Psoas muscle (tissue), 8 donors: ENCODE data around the gene RIN1. TPM values are rescaled to one million over a fixed set of nuclear protein-coding genes. Genes with fewer than 3 reads are reported as not detected.

Experiments used
- ATAC-seq, 4 donors: fragments of 200-7000 bp; cut with Tn5 transposase; one replicate each; pipeline ENCODE4 v1.9.1; 2020; ENCODE audit warnings: moderate library complexity in 3 of 4, mild to moderate bottlenecking in 2 of 4
- DNase-seq, 2 donors: peaks; one replicate each; pipeline ENCODE4 v3.0.0-alpha.2; 2020
- H3K27ac ChIP-seq: fragments of 200-600 bp; one replicate; pipeline ENCODE4 v1.8.0; 2022
- H3K27me3 ChIP-seq, 3 donors: fragments of 200-600 bp in 1 of 3; one replicate each; pipeline versions ENCODE4 v1.6.1 to v1.8.0; 2013 to 2022; ENCODE audit warnings: low read length in 2 of 3, mild to moderate bottlenecking in 2 of 3, moderate library complexity in 1 of 3; ENCODE audit not compliant: insufficient read depth in 3 of 3
- H3K36me3 ChIP-seq, 2 donors: fragments of 200-600 bp in 1 of 2; one replicate each; pipeline versions ENCODE4 v1.6.1 to v1.8.0; 2013 to 2022; ENCODE audit warnings: low read depth in 1 of 2, mild to moderate bottlenecking in 1 of 2, moderate library complexity in 1 of 2; ENCODE audit not compliant: insufficient read depth in 1 of 2
- H3K4me1 ChIP-seq: fragments of 200-600 bp; one replicate; pipeline ENCODE4 v1.8.0; 2022
- H3K4me3 ChIP-seq: fragments of 200-600 bp; one replicate; pipeline ENCODE4 v1.8.0; 2022; ENCODE audit warnings: mild to moderate bottlenecking
- H3K9me3 ChIP-seq: fragments of 200-600 bp; one replicate; pipeline ENCODE4 v1.8.0; 2022
- WGBS, 3 donors: extraction: QIAGEN DNeasy Blood & Tissue Kit; methylation state at CpG; one replicate each; pipeline versions ENCODE4 v1.1.6 to v1.1.7; 2013; 5-methylcytosine and 5-hydroxymethylcytosine counted together
- intact Hi-C, 2 donors: fragments of 100-400 bp; cut with DNase I; formaldehyde crosslinking; loops; one replicate each; pipeline versions ENCODE4 v1.11.0 to v1.14.2; 2022
- polyA plus RNA-seq, 3 donors: library from polyadenylated mRNA; stranded (reverse); fragments of 200-250 nt; gene quantifications; one replicate each; pipeline ENCODE4 v1.2.3, GENCODE V29; 2013
- total RNA-seq, 4 donors: library from RNA; stranded (reverse); fragmentation: NEBNext Ultra II Directional in 2 of 4; extraction: Animal tissue kit (Norgen Biotek cat#: 25700) in 2 of 4; gene quantifications; one replicate each; pipeline versions ENCODE4 v1.2.1 to v1.2.4, GENCODE V29; 2021 to 2023
- TF ChIP-seq, protein P1 (sequence below): fragments of 200-600 bp; IDR thresholded peaks from one replicate; pipeline ENCODE4 v1.8.0; 2022; ENCODE audit warnings: antibody characterized with exemption
- donor health status: healthy with polysubstance abuse.
- donor health status: DM: no; HTN: no; CAD: no; lungs with moderate emphysema.
- donor health status: Bipolar disorder and iron deficiency.
- donor health status: healthy.
- donor health status: DM: yes; HTN: yes; CAD: no.
- donor health status: DM: no; HTN: no; CAD: no.
- donor health status: DM: no; HTN: no; CAD: no.
- donor health status: DM: yes; HTN: yes; CAD: no.

Gene RIN1
- total and polyA plus RNA-seq, 7 donors = 1.2 to 38.0 (median 5.7) TPM

DNA sequence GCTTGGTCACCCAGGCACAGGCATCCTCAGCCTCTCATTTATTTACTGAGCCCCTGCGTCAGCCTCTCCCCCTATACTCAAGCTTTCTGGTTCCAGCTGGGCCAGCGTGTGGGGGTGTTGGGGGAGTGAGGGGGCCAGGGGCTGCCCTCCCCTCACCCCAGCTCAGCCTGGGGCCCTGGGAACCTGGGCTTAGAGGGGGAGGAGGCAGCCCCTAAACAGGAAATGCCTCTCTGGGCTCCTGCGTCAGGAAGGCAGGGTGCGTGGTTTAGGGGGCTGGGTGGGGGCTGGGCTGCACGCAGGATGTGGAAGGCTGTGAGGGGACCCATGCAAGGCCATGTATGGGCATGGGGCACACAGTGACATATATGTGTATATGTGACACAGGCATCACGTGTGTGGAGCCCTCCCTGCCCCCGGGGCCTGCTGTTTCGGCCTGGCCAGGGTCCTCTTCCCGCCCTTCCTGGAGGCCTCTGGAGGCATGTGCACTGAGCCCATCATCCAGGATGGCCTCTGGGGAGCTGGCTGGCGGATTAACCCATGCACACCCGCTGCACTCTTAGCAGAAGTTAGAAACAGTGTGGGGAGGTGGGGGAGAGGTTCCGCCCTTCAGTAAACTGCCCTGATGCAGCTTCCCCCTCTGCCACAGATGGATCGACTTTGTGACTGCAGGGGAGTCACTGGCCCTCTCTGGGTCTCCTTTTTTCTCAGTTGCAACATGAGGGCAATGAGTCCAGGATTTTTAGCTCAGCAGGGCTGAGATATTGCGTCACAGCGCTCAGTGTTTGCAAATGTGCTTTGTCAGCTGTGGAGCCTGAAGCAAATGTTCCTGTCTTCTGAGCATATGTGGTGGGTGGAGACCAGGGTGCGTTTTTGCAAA is 18.3 kb downstream of the RIN1 start:
- H3K9me3 ChIP-seq = no peaks in the 10 kb centered on the region
- intact Hi-C loops = no loop called here
- H3K27ac ChIP-seq = peak overlapping the region; percentile 60
- no peaks in the 10 kb centered on the region for H3K36me3 ChIP-seq
- peaks cover 0 to 26% (median 6%) of the 10 kb centered on the region in 3 donors for H3K27me3 ChIP-seq
- DNase-seq = peak; percentile 70 to 78
- H3K4me1 ChIP-seq = no peaks in the 10 kb centered on the region
- 44 to 54% (median 45%) methylated on average over 16 of the region's 16 CpGs for WGBS, 3 donors
- TF ChIP-seq, protein P1, sequence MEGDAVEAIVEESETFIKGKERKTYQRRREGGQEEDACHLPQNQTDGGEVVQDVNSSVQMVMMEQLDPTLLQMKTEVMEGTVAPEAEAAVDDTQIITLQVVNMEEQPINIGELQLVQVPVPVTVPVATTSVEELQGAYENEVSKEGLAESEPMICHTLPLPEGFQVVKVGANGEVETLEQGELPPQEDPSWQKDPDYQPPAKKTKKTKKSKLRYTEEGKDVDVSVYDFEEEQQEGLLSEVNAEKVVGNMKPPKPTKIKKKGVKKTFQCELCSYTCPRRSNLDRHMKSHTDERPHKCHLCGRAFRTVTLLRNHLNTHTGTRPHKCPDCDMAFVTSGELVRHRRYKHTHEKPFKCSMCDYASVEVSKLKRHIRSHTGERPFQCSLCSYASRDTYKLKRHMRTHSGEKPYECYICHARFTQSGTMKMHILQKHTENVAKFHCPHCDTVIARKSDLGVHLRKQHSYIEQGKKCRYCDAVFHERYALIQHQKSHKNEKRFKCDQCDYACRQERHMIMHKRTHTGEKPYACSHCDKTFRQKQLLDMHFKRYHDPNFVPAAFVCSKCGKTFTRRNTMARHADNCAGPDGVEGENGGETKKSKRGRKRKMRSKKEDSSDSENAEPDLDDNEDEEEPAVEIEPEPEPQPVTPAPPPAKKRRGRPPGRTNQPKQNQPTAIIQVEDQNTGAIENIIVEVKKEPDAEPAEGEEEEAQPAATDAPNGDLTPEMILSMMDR = no peak
- ATAC-seq = peak in 3 of 4 donors; percentile 8 to 41 (median 19)
- peak overlapping the region; percentile 69 for H3K4me3 ChIP-seq

DNA sequence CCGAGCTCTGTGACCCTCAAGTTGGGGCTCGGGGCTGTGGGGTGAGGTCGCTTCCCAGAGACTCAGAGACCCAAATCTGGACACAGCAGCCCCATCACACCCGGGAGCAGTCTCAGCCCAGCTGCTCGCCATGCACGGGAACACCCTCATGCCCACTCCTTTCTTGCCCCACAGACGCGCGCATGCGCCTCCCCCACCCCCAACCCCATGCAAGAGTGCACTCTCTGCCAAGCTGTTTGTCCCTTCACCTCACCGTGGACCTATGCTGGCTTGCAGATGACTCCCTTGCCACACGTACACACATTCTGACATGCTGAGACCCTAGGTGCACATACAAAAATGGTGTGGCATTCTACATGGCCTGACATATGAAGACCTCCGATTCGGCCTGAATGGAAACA is 18.9 kb downstream of the RIN1 start:
- 25 to 35% (median 26%) methylated on average over 14 of the region's 14 CpGs for WGBS, 3 donors
- Histone ChIP-seq H3K4me3 (peak overlapping the region; percentile 69), H3K27me3 (peaks cover 0 to 26% (median 6%) of the 10 kb centered on the region in 3 donors), H3K36me3 (no peaks in the 10 kb centered on the region), H3K9me3 (no peaks in the 10 kb centered on the region), H3K4me1 (no peaks in the 10 kb centered on the region), H3K27ac (peak overlapping the region; percentile 60)
- intact Hi-C loops = no loop called here
- ATAC-seq = no peak
- peak; percentile 51 to 70 for DNase-seq
- TF ChIP-seq, protein P1 = no peak

DNA sequence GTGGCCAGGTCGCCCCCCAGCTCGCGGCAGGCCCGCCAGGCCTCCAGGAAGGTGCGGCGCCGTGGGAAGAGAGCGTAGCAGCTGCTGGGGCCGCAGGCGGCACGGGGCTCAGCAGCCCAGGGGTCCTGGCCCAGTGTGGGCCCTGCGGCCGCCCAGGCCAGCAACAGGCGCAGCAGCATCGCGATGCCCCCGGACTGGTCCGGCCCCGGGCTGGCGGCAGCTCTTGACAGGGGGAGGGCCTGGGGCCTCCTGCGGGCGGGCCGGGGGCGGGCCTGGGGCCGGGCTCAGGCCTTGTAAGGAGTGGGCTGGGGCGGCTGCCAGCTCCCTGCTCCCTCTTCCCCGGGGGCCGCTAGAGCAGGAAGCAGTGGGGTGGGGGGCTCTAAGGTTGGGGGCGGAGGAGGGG is 19.4 kb downstream of the RIN1 start, which contains the start of gene CD248:
CD248 (minus strand) TSS at position 196 of the 403 bp plus-strand sequence; CDS start at position 179, 17 bp downstream.
- no peaks in the 10 kb centered on the region for H3K4me1 ChIP-seq
- 8 to 18% (median 8%) methylated on average over 7 to 29 of the region's 29 CpGs for WGBS, 3 donors
- H3K4me3 ChIP-seq = peak within 1 kb of the TSS; percentile 69
- no peak for ATAC-seq
- no peaks in the 10 kb centered on the region for H3K36me3 ChIP-seq
- H3K9me3 ChIP-seq = no peaks in the 10 kb centered on the region
- TF ChIP-seq, protein P1 = no peak
- intact Hi-C loops = no loop called here
- peak within 1 kb of the TSS; percentile 60 for H3K27ac ChIP-seq
- DNase-seq = peak; percentile 78 to 88
- H3K27me3 ChIP-seq = peaks cover 0 to 26% (median 6%) of the 10 kb centered on the region in 3 donors

DNA sequence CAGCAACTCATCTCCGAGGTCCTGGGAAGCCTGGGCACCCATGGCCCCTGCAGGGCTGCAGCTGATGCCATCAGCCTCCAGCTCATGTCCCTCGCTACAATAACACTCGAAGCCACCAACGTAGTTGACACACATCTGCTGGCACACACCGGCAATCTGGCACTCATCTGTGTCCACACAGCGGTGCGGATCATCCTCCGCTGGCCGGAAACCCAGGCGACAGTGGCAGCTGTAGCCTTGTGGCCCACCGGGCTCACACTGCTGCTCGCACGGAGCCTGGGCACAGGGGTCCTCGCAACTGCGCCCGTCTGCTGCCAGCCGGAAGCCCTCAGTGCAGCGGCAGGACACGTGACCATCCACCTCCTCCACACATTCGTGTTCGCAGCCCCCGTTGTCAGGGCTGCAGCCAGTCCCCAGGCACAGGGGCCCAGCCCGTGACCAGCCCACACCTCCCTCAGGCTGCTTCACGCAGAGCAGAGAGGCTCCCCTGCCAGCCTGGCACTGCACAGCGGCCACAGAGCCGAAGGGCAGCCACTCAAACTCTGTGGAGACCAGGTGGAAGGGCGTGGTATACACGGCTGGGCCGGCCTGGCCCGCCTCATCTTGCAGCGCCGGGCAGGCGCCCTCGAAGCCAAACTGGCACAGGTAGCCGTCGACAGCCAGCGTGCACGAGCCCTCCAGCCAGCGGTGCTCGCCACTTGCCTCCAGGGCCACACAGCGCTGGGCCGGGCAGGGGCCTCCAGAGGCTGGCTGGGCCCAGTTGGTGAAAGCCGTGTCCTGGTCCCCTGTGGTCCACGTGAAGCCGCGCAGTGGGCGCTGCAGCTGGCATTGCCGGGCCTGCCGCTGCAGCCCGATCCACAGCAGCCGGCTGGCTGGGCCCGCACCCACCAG is 20.1 kb downstream of the RIN1 start:
- intact Hi-C loops = no loop called here
- ATAC-seq (no peak), DNase-seq (peak in 1 of 2 donors; percentile 51)
- TF ChIP-seq, protein P1 = no peak
- no peaks in the 10 kb centered on the region for H3K4me1 ChIP-seq
- H3K27me3 ChIP-seq = peaks cover 0 to 26% (median 6%) of the 10 kb centered on the region in 3 donors
- peak overlapping the region; percentile 69 for H3K4me3 ChIP-seq
- no peaks in the 10 kb centered on the region for H3K9me3 ChIP-seq
- WGBS, 3 donors = 36 to 42% (median 39%) methylated on average over 49 to 52 of the region's 52 CpGs
- H3K36me3 ChIP-seq = no peaks in the 10 kb centered on the region
- peak overlapping the region; percentile 36 for H3K27ac ChIP-seq
